A549 (cell line): ENCODE measurements around the gene NGF. TPM values are rescaled to one million over a fixed set of nuclear protein-coding genes. Genes with fewer than 3 reads are reported as not detected.

Experiments used
- ATAC-seq, 2 experiments: fragments of 200-7000 bp in 1 of 2; fragments of >200 bp in 1 of 2; cut with Nextera tagmentation in 1 of 2; cut with Tn5 transposase in 1 of 2; 3 replicates each; pipeline versions ENCODE4 v1.8.0 to v1.9.1; 2018 to 2020; ENCODE audit warnings: mild to moderate bottlenecking in 1 of 2, moderate library complexity in 1 of 2
- CTCF ChIA-PET: fragments of 300-600 bp; sonication (Branson Sonifier 250); formaldehyde crosslinking; extraction: SDS; loops from one replicate; lab custom pipeline; 2021; ENCODE audit warnings: antibody characterized with exemption, inconsistent platforms; lab: Yijun Ruan, JAX
- POLR2A ChIA-PET: fragments of 350-600 bp; formaldehyde crosslinking; extraction: SDS; loops from one replicate; lab custom pipeline; 2021; ENCODE audit warnings: antibody characterized with exemption, inconsistent platforms; lab: Yijun Ruan, JAX
- DNase-seq, 2 experiments: peaks; one replicate each; pipeline versions ENCODE4 v3.0.0 to v3.0.0-alpha.2; 2011 to 2016; ENCODE audit warnings: low read depth in 1 of 2, low spot score in 1 of 2
- FAIRE-seq: peaks from 2 replicates; lab custom pipeline; 2011; peaks lifted over from hg19 to GRCh38; lab: Jason Lieb, UNC
- H3K27ac ChIP-seq, 2 experiments: fragments of >200 bp; sonication (Bioruptor Twin); formaldehyde crosslinking; 3 replicates each; pipeline ENCODE4 v1.5.1; 2016 to 2017
- H3K4me1 ChIP-seq: fragments of >200 bp; sonication (Bioruptor Twin); formaldehyde crosslinking; 3 replicates; pipeline ENCODE4 v1.6.1; 2016
- H3K4me2 ChIP-seq: fragments of >200 bp; sonication (Bioruptor Twin); formaldehyde crosslinking; 3 replicates; pipeline ENCODE4 v1.6.1; 2016
- H3K4me3 ChIP-seq: fragments of >200 bp; sonication (Bioruptor Twin); formaldehyde crosslinking; 3 replicates; pipeline ENCODE4 v1.5.1; 2016
- H3K9me3 ChIP-seq: fragments of >200 bp; sonication (Bioruptor Twin); formaldehyde crosslinking; 3 replicates; pipeline ENCODE4 v1.6.1; 2016
- BCL3 ChIP-seq: fragments of >200 bp; sonication (Bioruptor Twin); formaldehyde crosslinking; IDR thresholded peaks from 3 replicates; pipeline ENCODE4 v1.6.1; 2016
- BHLHE40 ChIP-seq: IDR thresholded peaks from 2 replicates; pipeline ENCODE4 v1.6.1; 2012; ENCODE audit warnings: low read depth, low read length, inconsistent platforms
- CBX2 ChIP-seq: fragments of 200-600 bp; sonication (generic); IDR thresholded peaks from 2 replicates; pipeline ENCODE4 v1.6.1; 2016; ENCODE audit warnings: low read depth, mild to moderate bottlenecking, borderline replicate concordance
- CHD2 ChIP-seq: fragments of 150-350 bp; IDR thresholded peaks from 2 replicates; pipeline ENCODE4 v1.6.1; 2014; ENCODE audit warnings: low read length; ENCODE audit not compliant: partially characterized antibody
- E2F6 ChIP-seq: IDR thresholded peaks from 2 replicates; pipeline ENCODE4 v1.6.1; 2012; ENCODE audit warnings: low read depth, borderline replicate concordance
- FOSB ChIP-seq: fragments of 250-450 bp; sonication (Bioruptor Pico); IDR thresholded peaks from 2 replicates; pipeline ENCODE4 v1.5.0; 2020; ENCODE audit warnings: mild to moderate bottlenecking, moderate library complexity
- FOSL2 ChIP-seq, 2 experiments: fragments of 450-650 bp in 1 of 2; fragments of >200 bp in 1 of 2; sonication (Bioruptor Twin) in 1 of 2; formaldehyde crosslinking; IDR thresholded peaks; 2 replicates each; pipeline versions ENCODE4 v1.5.0 to v1.6.1; 2016 to 2020; ENCODE audit warnings: mild to moderate bottlenecking in 1 of 2, moderate library complexity in 1 of 2
- GATA3 ChIP-seq: IDR thresholded peaks from 2 replicates; pipeline ENCODE4 v1.6.1; 2012; ENCODE audit warnings: borderline replicate concordance
- HMGXB4 ChIP-seq: fragments of 250-450 bp; sonication (Bioruptor Pico); IDR thresholded peaks from 2 replicates; pipeline ENCODE4 v1.5.0; 2021; ENCODE audit warnings: mild to moderate bottlenecking, moderate library complexity, borderline replicate concordance
- JUN ChIP-seq, 2 experiments: fragments of >200 bp; sonication (Bioruptor Twin); formaldehyde crosslinking; IDR thresholded peaks; 2 replicates in 1 of 2; 3 replicates in 1 of 2; pipeline ENCODE4 v1.6.1; 2016 to 2017
- KDM5A ChIP-seq: fragments of 200-600 bp; sonication (generic); IDR thresholded peaks from 2 replicates; pipeline ENCODE4 v1.6.1; 2016; ENCODE audit warnings: antibody characterized with exemption, mild to moderate bottlenecking
- MAZ ChIP-seq: fragments of 150-350 bp; IDR thresholded peaks from 2 replicates; pipeline ENCODE4 v1.6.1; 2014; ENCODE audit warnings: antibody characterized with exemption, low read depth, low read length, borderline replicate concordance
- NPAS2 ChIP-seq: fragments of 250-450 bp; sonication (Bioruptor Pico); IDR thresholded peaks from 2 replicates; pipeline ENCODE4 v1.8.0; 2022; ENCODE audit warnings: mild to moderate bottlenecking, moderate library complexity, borderline replicate concordance
- NR3C1 ChIP-seq: fragments of >200 bp; sonication (Bioruptor Twin); formaldehyde crosslinking; IDR thresholded peaks from 3 replicates; pipeline ENCODE4 v1.6.1; 2017
- PBX3 ChIP-seq: IDR thresholded peaks from 2 replicates; pipeline ENCODE4 v1.6.1; 2012
- POLR2A ChIP-seq: IDR thresholded peaks from 2 replicates; pipeline ENCODE4 v1.6.1; 2012; ENCODE audit warnings: mild to moderate bottlenecking, low read length
- RARB ChIP-seq: fragments of 250-450 bp; sonication (Bioruptor Pico); IDR thresholded peaks from 2 replicates; pipeline ENCODE4 v1.8.0; 2021; ENCODE audit warnings: mild to moderate bottlenecking, moderate library complexity
- RCOR1 ChIP-seq: fragments of 150-350 bp; IDR thresholded peaks from 2 replicates; pipeline ENCODE4 v1.6.1; 2014; ENCODE audit warnings: antibody characterized with exemption, low read length, low read depth
- SMC3 ChIP-seq: fragments of >200 bp; sonication (Bioruptor Twin); formaldehyde crosslinking; IDR thresholded peaks from 3 replicates; pipeline ENCODE4 v1.6.1; 2018; ENCODE audit warnings: inconsistent platforms
- TFCP2L1 ChIP-seq: fragments of 250-450 bp; sonication (Bioruptor Pico); IDR thresholded peaks from 2 replicates; pipeline ENCODE4 v1.5.0; 2021; ENCODE audit warnings: mild to moderate bottlenecking
- TP53 ChIP-seq: fragments of 250-450 bp; sonication (Bioruptor Pico); IDR thresholded peaks from 2 replicates; pipeline ENCODE4 v1.5.0; 2021; ENCODE audit warnings: mild to moderate bottlenecking, moderate library complexity
- USF2 ChIP-seq: fragments of 450-650 bp; IDR thresholded peaks from 2 replicates; pipeline ENCODE4 v1.6.1; 2014; ENCODE audit warnings: antibody characterized with exemption
- ZC3H11A ChIP-seq: fragments of 450-650 bp; IDR thresholded peaks from 2 replicates; pipeline ENCODE4 v1.6.1; 2014; ENCODE audit warnings: antibody characterized with exemption, mild to moderate bottlenecking
- ZFP36 ChIP-seq: fragments of 450-650 bp; IDR thresholded peaks from 2 replicates; pipeline ENCODE4 v1.6.1; 2014; ENCODE audit warnings: borderline replicate concordance; ENCODE audit not compliant: partially characterized antibody
- WGBS: methylation state at CpG from one replicate; pipeline ENCODE4 v1.1.6; 2017; ENCODE audit errors: missing lambda C conversion rate; 5-methylcytosine and 5-hydroxymethylcytosine counted together
- polyA plus RNA-seq, 4 experiments: library from polyadenylated mRNA; depleted of rRNA in 3 of 4; stranded (reverse); fragments of >200 nt; fragmentation: RNase III in 1 of 4; extraction: RNeasy Plus Mini Kit Qiagen cat#74134 plus additional on column Dnase treatment in 1 of 4; gene quantifications; 2 replicates in 3 of 4; 3 replicates in 1 of 4; pipeline ENCODE4 v1.2.3, GENCODE V29; 2011 to 2017

Gene NGF
- polyA plus RNA-seq, 2 of the 4 experiments (the other 2 are of a cell fraction): 0.71 to 1.6 TPM

- Histone ChIP-seq H3K4me2 (no peak overlapping the region), H3K4me1 (peaks cover 41% of the 10 kb centered on the region), H3K4me3 (no peak overlapping the region), H3K9me3 (no peaks in the 10 kb centered on the region), H3K27ac (no peak overlapping the region)
- WGBS: 80% methylated on average over 5 of the region's 5 CpGs
- FAIRE-seq: no peak
- ATAC-seq: no peak
- ChIA-PET POLR2A (no interaction called here), CTCF (no interaction called here)
- no peak for TF ChIP-seq TP53 (CRISPR knock-in tag)
- no peak for TF ChIP-seq KDM5A
- no peak for TF ChIP-seq RARB (CRISPR knock-in tag)
- TF ChIP-seq JUN (IDR thresholded peaks at IDR 0.05): no peak
- TF ChIP-seq BCL3: no peak
- TF ChIP-seq HMGXB4 (CRISPR knock-in tag): no peak
- no peak for TF ChIP-seq NPAS2 (CRISPR knock-in tag)
- TF ChIP-seq NR3C1: no peak
- no peak for TF ChIP-seq PBX3
- TF ChIP-seq POLR2A: no peak
- no peak for DNase-seq
These were observed 12.2 kb downstream of the NGF start for GRCh38 chr1:115325874-115326273.

GRCh38 chr1:115324649-115325420 is 13.2 kb downstream of the NGF start:
- TF ChIP-seq FOSB (CRISPR knock-in tag): no peak
- H3K9me3 ChIP-seq: no peaks in the 10 kb centered on the region
- no peak overlapping the region for H3K4me3 ChIP-seq
- POLR2A ChIA-PET: no interaction called here
- peak in 1 of 2 experiments; percentile 61; a peak in 3 of 6 replicates for ATAC-seq
- no peak for DNase-seq
- peaks cover 35% of the 10 kb centered on the region for H3K4me1 ChIP-seq
- H3K27ac ChIP-seq: peak overlapping the region in 1 of 2 experiments; percentile 21; a peak in 1 of 6 replicates
- no peak overlapping the region for H3K4me2 ChIP-seq
- FAIRE-seq: no peak
- 46% methylated on average over 8 of the region's 8 CpGs for WGBS
- CTCF ChIA-PET: interaction anchor here (1.0 to 1.4 kb wide), 2 partner anchors 187 to 211 kb away, joined by 3 to 4 read pairs; no protein-coding TSS in a partner anchor

GRCh38 chr1:115323366-115324004 is 14.6 kb downstream of the NGF start:
- H3K27ac ChIP-seq: peak overlapping the region in 1 of 2 experiments; percentile 49; a peak in 2 of 6 replicates
- POLR2A ChIA-PET: no interaction called here
- ATAC-seq (peak in 1 of 2 experiments; percentile 67; a peak in 3 of 6 replicates), FAIRE-seq (no peak), DNase-seq (peak in 1 of 2 experiments; percentile 21)
- H3K4me2 ChIP-seq: peak overlapping the region; percentile 19; the same call in 2 of the 3 replicates
- CTCF ChIA-PET: interaction anchor here (1.0 to 1.5 kb wide), 3 partner anchors 146 to 210 kb away, joined by 3 to 4 read pairs (median 3); no protein-coding TSS in a partner anchor
- 42% methylated on average over 2 of the region's 2 CpGs for whole genome bisulfite sequencing
- H3K9me3 ChIP-seq: no peaks in the 10 kb centered on the region
- peaks cover 35% of the 10 kb centered on the region for H3K4me1 ChIP-seq
- H3K4me3 ChIP-seq: no peak overlapping the region
- TF ChIP-seq RCOR1 (no peak), SMC3 (no peak), FOSB (CRISPR knock-in tag) (no peak), RARB (CRISPR knock-in tag) (no peak), CBX2 (no peak), PBX3 (no peak), USF2 (no peak), POLR2A (no peak), CHD2 (no peak), MAZ (no peak), E2F6 (no peak), BHLHE40 (no peak), TP53 (CRISPR knock-in tag) (no peak), ZFP36 (no peak), TFCP2L1 (CRISPR knock-in tag) (no peak), ZC3H11A (no peak), FOSL2 (IDR thresholded peaks at IDR 0.05) (no peak), FOSL2 (CRISPR knock-in tag; IDR thresholded peaks at IDR 0.05) (no peak), GATA3 (no peak)
